Activated CD8-positive, alpha-beta memory T cell treated with anti-CD3 and anti-CD28 coated beads for 24 hours (primary cell): Measurements from ENCODE around the gene SLC12A9.
A peak's percentile ranks its signal among the peaks of the same experiment; 100 is the strongest.

ENCODE experiments used
- DNase-seq: peaks from one replicate; pipeline ENCODE4 v3.0.0-alpha.2; 2020

The SLC12A9 gene

DNA sequence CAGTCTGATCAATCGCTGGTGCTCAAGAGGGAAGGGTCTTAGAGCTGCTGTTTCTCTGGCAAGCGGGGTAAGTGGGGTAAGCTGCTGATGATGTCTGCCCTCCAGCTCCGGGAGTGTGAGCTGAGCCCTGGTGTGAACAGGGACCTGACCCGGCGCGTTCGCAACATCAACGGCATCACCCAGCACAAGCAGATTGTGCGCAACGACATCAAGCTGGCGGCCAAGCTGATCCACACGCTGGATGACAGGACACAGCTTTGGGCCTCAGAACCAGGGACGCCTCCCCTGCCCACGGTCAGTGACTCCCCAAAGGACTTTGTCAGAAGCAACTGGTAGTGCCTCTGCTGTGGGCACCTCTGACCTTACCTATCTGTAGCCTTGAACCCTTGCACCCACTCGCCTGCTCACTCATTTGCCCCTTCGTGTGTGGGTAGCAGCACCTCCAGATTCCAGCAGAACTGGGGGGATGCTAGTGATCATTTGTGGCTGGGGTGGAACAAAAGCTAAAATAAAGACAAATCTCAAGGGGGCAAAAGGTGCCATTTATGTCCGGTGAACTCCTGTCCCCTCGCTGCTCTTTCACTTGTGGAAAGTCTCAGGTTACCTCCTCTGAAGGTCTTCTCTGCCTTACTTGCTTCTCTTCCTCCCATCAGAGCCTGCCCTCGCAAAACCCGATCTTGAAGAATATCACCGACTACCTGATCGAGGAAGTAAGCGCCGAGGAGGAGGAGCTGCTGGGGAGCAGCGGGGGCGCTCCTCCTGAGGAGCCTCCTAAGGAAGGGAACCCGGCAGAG is 33.8 kb downstream of the SLC12A9 start:
- no peak for DNase-seq

GRCh38 chr7:100886936-100887515 is 34.5 kb downstream of the SLC12A9 start:
- DNase-seq, result peak; percentile 66

DNA sequence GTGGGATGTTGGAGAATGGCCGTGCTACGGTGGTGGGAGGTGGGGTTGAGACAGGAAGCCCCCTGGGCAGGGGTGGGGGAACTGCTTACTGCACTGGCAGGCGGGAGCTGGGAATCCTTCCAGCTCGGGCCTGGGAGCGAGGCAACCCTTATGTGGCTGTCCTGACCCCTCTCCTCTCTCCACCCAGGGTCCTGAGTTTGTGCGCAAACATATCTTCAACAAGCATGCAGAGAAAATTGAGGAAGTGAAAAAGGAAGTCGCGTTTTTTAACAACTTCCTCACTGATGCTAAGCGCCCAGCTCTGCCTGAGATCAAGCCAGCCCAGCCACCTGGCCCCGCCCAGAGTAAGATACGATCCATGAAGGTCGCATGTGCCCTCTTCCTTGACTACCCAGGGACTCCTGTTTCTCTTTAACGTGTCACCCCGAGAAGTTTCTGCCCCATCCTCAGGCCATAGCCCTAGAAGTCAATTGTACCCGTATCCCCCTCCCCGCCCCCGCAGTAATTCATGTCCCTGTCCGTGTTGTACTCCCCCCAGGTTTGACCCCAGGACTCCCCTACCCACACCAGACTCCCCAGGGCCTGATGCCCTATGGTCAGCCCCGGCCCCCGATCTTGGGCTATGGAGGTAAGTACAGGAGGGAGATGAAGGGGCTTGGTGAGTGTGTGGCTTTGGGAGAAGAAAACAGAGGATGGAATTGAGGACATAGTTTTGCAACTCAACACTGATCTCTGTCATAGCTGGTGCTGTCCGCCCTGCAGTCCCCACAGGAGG is 35.2 kb downstream of the SLC12A9 start:
- DNase-seq, result peak; percentile 78

- peak; percentile 74 for DNase-seq
Measured at GRCh38 chr7:100888291-100888987, 35.9 kb downstream of the SLC12A9 start.

DNA sequence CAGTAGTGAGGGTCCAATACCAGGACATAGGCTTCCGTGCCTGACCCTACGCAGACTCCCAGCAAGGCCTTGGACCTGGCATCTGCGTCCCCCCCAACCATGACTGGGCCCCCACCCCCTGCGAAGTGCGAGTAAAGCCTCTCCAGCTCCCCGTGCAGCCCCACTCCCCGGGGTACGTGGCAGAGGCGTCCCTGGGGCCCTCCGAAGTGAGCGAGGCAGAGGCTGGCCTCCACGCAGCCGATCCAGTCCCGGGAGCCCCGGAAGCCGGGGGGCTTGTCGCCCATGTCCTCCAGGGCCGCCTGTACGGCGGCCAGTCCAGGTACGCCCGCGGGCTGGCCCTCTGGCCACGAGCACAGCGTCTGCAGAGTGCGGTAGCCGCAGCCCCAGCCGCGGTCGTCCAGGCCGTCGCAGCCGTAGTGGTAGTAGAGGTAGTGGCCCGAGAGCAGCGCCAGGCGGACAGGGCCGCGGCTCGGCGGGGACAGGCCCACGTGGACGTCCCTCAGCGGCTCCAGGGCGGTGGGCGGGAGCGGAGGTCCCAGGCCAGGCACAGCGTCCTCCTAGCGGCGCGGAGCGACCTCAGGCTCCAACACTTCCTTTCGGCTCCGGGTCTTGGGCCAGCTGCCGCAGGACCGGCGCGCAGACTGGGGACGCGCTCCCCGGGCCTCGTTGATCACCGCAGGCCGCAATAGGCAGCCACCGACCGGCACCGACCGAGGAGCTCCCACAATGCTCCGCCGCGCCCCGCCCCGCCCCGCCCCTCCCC is 36.7 kb downstream of the SLC12A9 start, which contains the start of gene UFSP1:
UFSP1 (minus strand) TSS at position 728 of the 763 bp plus-strand sequence; CDS start at position 284, 444 bp downstream.
- no peak for DNase-seq

GRCh38 chr7:100890653-100891567 is 38.4 kb downstream of the SLC12A9 start:
- DNase-seq, result no peak

- DNase-seq, result no peak
Measured at GRCh38 chr7:100891568-100892247, 39.2 kb downstream of the SLC12A9 start.

- DNase-seq, result no peak
Measured at GRCh38 chr7:100892364-100893317, 40.1 kb downstream of the SLC12A9 start.

DNA sequence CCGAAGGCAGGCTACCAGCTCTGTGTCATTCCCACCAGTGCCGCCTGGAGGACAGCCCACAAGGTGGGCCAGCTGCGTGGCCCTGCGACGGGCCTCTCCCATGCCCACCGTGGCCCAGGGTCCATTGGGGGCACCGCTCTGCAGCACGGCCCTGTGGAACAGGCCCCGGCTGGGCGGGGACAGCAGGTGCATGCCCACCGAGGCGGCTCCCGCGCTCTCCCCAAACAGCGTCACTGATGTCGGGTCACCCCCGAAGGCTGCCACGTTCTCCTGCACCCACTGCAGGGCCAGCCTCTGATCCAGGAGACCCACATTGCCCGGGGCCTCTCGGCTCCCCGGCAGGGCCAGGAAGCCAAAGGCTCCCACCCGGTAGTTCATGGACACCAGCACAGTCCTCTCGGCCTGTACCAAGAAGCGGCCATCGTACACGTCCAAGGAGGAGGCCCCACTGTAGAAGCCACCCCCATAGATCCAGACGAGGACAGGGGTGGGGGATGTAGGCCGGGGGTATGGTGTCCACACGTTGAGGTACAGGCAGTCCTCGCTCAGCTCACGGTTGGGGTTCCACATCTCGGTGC is 40.9 kb downstream of the SLC12A9 start:
- DNase-seq, result no peak

- no peak for DNase-seq
Measured at GRCh38 chr7:100893910-100894721, 41.6 kb downstream of the SLC12A9 start.

DNA sequence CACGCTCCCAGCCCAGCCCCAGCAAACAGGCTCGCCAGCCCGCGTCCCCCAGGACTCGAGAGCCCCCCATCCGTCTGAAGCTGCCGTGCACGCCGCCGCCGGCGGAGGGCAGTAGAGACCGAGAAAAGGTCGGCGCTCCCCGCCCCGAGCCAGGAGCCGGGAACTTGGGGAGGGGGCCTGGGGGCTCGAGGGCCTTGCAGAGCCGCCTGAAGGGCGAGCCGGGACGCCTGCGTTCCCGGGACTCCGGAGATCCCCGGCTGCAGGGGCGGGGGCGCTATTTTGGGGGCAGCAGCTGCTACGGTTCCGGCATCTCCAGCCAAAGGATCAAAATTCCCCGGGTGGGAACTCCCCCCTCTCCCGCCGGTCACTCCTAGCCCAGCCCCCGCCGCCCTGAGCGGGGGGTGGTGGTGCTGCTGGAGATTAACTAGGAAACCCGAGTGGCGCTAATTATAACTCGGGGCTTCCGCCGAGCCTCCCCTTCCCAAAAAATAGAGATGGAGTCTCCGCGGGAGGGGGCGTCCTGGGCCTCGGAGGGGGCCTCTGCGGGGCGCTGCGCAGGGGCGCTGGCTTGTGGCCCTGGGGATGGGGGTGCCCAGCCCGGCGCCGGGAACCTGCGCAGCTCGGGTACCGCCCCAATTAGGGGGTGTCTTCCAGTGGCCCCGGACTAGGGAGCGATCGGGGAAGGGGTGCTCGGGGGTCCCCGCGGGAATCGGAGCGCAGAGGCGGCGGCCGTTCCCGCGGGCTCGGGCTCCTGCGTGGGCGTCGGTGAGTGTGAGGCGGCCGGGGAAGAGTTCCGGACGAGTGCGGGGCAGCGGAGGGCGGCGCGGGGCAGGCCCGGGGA is 42.6 kb downstream of the SLC12A9 start:
- DNase-seq, result peak; percentile 89

DNA sequence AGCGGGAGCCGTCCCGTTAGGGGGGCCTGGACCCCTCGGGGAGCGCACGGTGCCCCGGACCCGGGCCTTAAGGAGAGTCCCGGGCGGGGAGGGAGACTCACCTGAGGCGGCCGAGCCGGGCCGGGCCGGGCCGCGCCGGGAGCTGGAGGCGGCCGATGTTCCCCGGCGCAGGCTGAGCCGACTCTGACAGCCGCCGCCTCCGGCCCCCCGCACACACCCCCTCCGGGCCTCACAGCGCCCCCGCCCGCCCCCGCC is 43.1 kb downstream of the SLC12A9 start, which contains the start of gene ACHE:
ACHE (minus strand) TSS at position 188 of the 255 bp plus-strand sequence. CDS start 1,656 bp downstream, outside the sequence.
- DNase-seq, result no peak

GRCh38 chr7:100895956-100896731 is 43.6 kb downstream of the SLC12A9 start:
- peak; percentile 75 for DNase-seq

DNA sequence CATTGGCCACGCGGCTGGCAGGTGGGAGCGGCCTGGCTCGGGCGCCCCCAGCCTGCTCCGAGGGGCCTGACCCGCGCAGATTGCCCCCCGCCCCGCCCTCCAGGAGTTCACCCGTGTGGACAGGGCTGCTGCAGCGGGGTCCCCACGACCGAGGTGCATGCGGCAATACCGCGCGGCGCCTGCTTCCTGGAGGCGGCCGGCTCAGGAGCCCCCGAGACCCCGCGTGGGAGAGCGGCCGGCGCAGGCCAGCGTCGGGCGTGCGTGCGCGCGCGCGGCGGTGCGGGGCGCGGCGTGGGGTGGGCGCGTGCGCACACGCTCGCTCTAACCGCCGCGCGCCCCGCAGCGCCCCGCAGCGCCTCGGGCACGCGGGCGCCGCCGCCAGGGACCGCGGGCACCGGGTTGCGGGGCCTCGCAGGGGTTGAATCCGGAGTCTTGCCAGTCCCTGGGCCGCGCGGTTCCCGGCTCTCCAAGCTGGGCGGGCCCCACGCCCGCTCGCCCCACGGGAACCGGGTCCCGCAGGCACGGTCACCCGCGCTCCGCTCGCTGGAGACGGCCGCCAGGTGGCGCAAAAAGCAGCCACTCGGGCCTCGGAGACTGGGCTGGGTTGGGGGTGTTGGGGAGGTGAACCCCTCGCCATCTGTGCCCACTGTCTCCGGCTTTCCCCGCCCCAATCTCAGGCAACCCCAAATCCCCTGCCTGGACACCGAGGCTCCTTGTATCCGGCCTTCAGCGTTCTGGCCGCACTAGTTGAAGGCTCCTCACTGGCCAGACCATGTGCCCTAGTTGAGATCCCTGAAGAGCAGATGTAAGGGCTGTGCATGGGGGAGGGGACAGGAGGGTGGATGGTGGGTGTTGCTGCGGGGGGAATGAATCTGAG is 44.5 kb downstream of the SLC12A9 start:
- DNase-seq, result peak; percentile 71

- no peak for DNase-seq
Measured at GRCh38 chr7:100897772-100898454, 45.4 kb downstream of the SLC12A9 start.
